CD4-positive, alpha-beta T cell treated with Interleukin-4 for 4 hours (primary cell): Measurements from ENCODE around the gene LIN7B.

Source experiments
- DNase-seq: peaks from one replicate; pipeline ENCODE4 v3.0.0-alpha.2; 2020

Gene LIN7B

DNA sequence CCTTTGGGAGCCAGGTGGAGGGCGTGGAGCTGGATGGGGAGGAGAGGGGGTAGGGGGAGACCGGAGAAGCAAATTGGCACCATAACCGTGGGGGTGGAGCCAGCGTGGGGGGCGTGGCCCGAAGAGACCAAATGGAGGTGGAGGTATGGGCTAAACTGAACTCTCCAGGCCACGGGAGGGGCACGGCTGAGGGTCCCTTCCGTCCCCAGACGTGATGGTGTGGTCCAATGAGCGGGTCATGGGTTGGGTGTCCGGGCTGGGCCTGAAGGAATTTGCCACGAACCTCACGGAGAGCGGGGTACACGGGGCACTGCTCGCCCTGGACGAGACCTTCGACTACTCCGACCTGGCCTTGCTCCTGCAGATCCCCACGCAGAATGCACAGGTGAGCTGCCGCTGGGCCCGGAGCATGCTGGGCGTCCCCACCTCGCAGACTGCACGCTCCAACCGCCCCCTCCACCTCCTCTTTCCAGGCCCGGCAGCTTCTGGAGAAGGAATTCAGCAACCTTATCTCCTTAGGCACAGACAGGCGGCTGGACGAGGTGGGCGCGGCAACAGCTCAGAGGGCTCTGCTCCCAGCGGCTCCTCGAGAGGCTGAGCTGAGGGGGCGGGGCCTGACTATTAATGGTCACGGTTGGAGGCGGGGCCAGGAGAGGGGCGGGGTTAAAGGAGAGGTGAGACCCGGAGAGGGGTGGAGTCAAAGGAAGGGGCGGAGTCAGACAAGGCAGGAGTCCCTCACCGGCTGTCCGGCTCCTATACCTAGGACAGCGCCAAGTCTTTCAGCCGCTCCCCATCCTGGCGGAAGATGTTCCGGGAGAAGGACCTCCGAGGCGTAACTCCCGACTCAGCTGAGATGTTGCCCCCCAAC is 34.8 kb downstream of the LIN7B start:
- DNase-seq, result peak; percentile 55

DNA sequence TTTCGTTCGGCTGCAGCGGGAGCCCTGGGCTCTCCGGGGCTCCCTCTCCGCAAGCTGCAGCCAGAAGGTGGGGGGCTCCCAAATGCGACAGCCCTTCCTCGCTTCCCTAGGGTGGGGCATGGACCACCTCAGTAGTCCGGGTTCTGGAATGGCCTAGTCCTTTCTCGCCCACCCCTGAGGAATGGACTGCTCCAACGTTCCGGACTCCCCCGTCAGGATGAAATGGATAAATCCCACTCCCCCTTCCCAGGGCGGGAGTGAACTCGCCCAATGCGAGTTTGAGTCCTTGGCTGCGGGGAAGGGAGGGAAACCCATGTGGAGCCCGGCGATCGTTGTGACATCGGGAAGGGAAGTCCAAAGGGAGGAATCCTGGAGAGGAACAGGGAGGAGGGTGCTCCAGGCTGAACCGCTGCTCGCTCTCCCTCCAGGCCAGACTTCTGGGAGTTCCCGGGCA is 35.5 kb downstream of the LIN7B start:
- DNase-seq, result no peak

GRCh38 chr19:49150106-49150943 is 36.2 kb downstream of the LIN7B start:
- DNase-seq, result peak; percentile 17

- DNase-seq, result no peak
Measured at GRCh38 chr19:49150944-49151243, 36.7 kb downstream of the LIN7B start.

DNA sequence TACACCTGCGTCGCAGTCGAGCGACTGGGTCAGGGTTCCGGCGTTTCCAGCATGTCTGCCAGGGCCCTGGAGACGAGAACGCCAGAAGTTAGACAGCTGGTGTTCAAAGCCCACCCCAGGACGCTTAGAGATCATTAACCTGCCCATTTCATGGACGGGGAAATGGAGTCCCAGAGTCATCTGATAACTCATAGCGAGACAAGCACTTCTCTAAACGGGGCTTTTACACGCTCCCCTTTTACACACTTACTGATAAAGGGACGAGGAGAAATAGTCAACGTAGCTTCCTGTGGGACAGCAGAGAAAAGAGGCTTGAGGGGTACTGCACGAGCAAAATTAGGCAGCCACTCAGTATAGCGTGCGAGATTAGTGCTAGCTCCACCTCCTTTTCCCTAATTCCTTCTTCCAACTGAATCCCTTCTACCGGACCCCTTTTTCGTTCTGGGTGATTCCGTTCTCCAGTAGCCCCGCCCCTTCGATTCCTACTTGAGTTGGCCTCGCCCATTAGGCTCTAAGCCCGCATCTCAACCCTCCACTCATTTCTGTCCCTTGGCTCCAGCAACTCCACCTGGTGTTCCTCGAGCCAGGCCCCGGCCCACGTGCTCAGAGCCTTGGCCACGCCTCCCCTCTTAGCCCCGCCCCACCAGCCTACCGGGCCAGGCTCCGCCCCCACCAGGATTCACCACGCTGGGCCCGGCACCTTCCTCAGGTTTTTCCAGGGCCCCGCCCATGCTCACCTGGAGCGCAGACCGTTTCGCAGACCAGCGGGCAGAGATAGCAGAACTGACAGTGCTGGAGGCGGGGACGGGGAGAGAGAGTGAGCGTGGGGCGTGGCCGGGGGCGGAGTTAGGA is 37.3 kb downstream of the LIN7B start:
- no peak for DNase-seq

GRCh38 chr19:49152119-49152550 is 38.0 kb downstream of the LIN7B start:
- no peak for DNase-seq

- no peak for DNase-seq
Measured at GRCh38 chr19:49153167-49153809, 39.1 kb downstream of the LIN7B start.

GRCh38 chr19:49154279-49154678 is 40.1 kb downstream of the LIN7B start:
- no peak for DNase-seq

GRCh38 chr19:49155005-49155819 is 41.0 kb downstream of the LIN7B start, which contains the start of gene HRC:
Gene HRC, minus strand, starts transcription at chr19:49155396. Its CDS starts 159 bp downstream, at chr19:49155237.
- DNase-seq, result no peak

DNA sequence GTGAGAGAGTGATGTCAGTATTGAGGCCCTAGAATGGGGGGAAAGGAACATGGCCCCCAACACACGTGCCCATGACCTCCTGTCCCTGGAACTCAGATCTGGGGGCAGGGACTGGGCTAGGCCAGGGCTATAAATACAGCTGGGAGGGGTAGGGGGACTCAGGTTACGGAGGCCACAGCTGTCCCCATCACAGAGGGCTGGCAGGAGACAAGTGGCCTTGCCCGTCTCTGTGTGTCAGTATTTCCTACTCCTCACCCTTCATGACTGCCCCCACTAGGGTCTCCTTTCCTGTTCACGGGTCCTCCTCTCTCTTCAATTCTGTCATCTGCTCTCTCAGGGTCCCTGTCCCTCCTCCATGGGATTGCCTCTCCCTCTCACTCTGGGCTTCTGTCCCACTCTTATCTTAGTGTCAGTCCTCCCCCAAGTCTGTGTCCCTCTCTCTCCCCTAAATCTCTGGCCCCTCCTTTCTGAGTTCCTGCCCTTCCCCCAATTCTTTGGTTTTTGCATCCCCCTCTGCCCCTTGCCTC is 41.7 kb downstream of the LIN7B start:
- no peak for DNase-seq

- DNase-seq, result no peak
Measured at GRCh38 chr19:49157445-49158224, 43.5 kb downstream of the LIN7B start, which contains the start of gene TRPM4. Gene TRPM4, plus strand, starts transcription at chr19:49157792. Its CDS starts 75 bp downstream, at chr19:49157867.

GRCh38 chr19:49160450-49161189 is 46.5 kb downstream of the LIN7B start:
- no peak for DNase-seq

GRCh38 chr19:49161987-49162386 is 47.8 kb downstream of the LIN7B start:
- no peak for DNase-seq

DNA sequence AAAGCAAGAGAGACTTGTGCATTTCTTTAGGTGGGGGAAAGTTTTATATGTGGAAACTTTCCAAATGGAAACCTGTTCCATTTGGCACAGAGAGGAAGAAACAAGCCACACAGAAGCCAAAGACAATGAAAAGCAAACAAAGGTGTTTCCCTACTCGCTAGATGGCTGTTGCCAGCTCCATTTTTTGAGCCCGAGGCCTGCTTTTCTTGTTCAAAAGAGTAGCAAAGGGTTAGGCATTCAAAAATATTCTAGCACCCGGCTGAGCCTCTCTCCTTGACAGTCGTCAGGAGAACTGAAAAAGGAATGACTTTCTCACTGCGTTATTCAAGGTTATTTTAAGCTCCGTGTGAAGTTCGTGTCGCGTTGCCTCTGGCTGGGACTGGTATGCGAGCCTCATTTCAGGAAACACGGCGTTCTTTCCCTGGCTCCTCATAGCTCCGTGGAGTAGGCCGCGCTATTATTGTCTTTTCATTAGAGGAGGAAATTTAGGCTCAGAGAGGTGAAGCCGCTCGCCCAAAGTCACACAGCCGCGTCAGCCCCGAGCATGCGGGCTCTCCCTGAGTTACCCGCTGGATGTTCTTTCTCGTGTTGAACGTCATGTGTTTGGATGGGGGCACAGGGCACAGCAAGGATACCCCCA is 51.1 kb downstream of the LIN7B start:
- no peak for DNase-seq

GRCh38 chr19:49165865-49166301 is 51.7 kb downstream of the LIN7B start:
- no peak for DNase-seq

GRCh38 chr19:49167857-49168409 is 53.8 kb downstream of the LIN7B start:
- DNase-seq, result no peak
